Measurements from ENCODE around the gene CCND2. TPM values are rescaled to one million over a fixed set of nuclear protein-coding genes. Genes with fewer than 3 reads are reported as not detected.

The CCND2 gene
- total and polyA plus RNA-seq, 2 of the 4 experiments (the other 2 are of a cell fraction): 1.1 to 2.3 TPM

- Histone ChIP-seq H2AFZ (replicated peaks; ENCODE audit: low read length, poor library complexity) (no peak overlapping the region), H3K23ac (ENCODE audit: low read depth, low read length) (no peak overlapping the region), H3K56ac (ENCODE audit: extremely low read depth, insufficient read depth, low read length) (no peak overlapping the region), H3K9ac (ENCODE audit: low read depth, low read length) (no peak overlapping the region), H3K9me1 (ENCODE audit: insufficient read depth, low read length) (no peaks in the 10 kb centered on the region), H2BK120ac (ENCODE audit: low read depth, low read length) (no peak overlapping the region), H3K4me2 (ENCODE audit: low read depth, low read length) (no peak overlapping the region), H3K4ac (ENCODE audit: low read depth, low read length) (no peak overlapping the region), H3K79me1 (ENCODE audit: low read depth in 1 of 2, low read length in 2 of 2) (no peaks in the 10 kb centered on the region), H2BK5ac (ENCODE audit: low read depth, low read length, poor library complexity, severe bottlenecking) (no peak overlapping the region), H3K27me3 (ENCODE audit: control insufficient read depth, insufficient read depth, low read length) (peaks cover 8% of the 10 kb centered on the region), H3K14ac (replicated peaks; ENCODE audit: low read depth, low read length) (no peak overlapping the region), H3K18ac (ENCODE audit: low read depth, low read length) (no peak overlapping the region), H2AK9ac (replicated peaks; ENCODE audit: low read depth, low read length, poor library complexity) (no peak overlapping the region), H4K8ac (ENCODE audit: low read depth in 2 of 2, low read length in 2 of 2) (no peak overlapping the region), H3K4me3 (ENCODE audit: insufficient read depth, low read depth, low read length) (no peak overlapping the region), H3K9me3 (ENCODE audit: control insufficient read depth, insufficient read depth, low read length) (no peaks in the 10 kb centered on the region), H2BK20ac (ENCODE audit: low read depth, low read length) (no peak overlapping the region), H3K27ac (ENCODE audit: insufficient read depth, low read length) (no peak overlapping the region), H4K20me1 (ENCODE audit: insufficient read depth, low read length) (no peaks in the 10 kb centered on the region), H2AK5ac (ENCODE audit: low read depth, low read length) (no peak overlapping the region), H3K36me3 (ENCODE audit: control insufficient read depth, insufficient read depth, low read length) (no peaks in the 10 kb centered on the region), H4K5ac (ENCODE audit: low read depth, low read length) (no peak overlapping the region), H3K4me1 (ENCODE audit: control insufficient read depth, insufficient read depth, low read length) (no peaks in the 10 kb centered on the region), H4K91ac (ENCODE audit: insufficient read depth, low read depth, low read length) (no peak overlapping the region), H2BK15ac (ENCODE audit: low read depth, low read length) (no peak overlapping the region)
- TF ChIP-seq RCOR1 (IDR thresholded peaks at IDR 0.05; ENCODE audit: insufficient replicate concordance, low read length): no peak
- no peak for TF ChIP-seq NFE2L2 (IDR thresholded peaks at IDR 0.05; ENCODE audit: low read depth, low read length)
- TF ChIP-seq CEBPB (IDR thresholded peaks at IDR 0.05; ENCODE audit: low read depth, low read length): no peak
- no peak for TF ChIP-seq CHD1 (IDR thresholded peaks at IDR 0.05; ENCODE audit: low read depth, low read length)
- TF ChIP-seq RAD21 (IDR thresholded peaks at IDR 0.05; ENCODE audit: low read length): no peak
- no peak for TF ChIP-seq BHLHE40 (IDR thresholded peaks at IDR 0.05; ENCODE audit: low read depth, low read length)
- no peak for TF ChIP-seq FOS (IDR thresholded peaks at IDR 0.05; ENCODE audit: low read depth, low read length)
- TF ChIP-seq ELK1 (IDR thresholded peaks at IDR 0.05; ENCODE audit: borderline replicate concordance, low read depth, low read length): no peak
- no peak for TF ChIP-seq MXI1 (IDR thresholded peaks at IDR 0.05; ENCODE audit: borderline replicate concordance, low read depth, low read length)
- TF ChIP-seq MAZ (IDR thresholded peaks at IDR 0.05; ENCODE audit: borderline replicate concordance, low read depth, low read length): no peak
- no peak for TF ChIP-seq RFX5 (IDR thresholded peaks at IDR 0.05; ENCODE audit: low read depth, low read length)
- TF ChIP-seq CTCF (conservative IDR thresholded peaks at IDR 0.05; ENCODE audit: low read depth, low read length): no peak
- no peak for TF ChIP-seq SMC3 (IDR thresholded peaks at IDR 0.05; ENCODE audit: low read depth, low read length)
- WGBS, 2 experiments (ENCODE audit: extremely low coverage in 2 of 2, insufficient read length in 1 of 2): 40% methylated on average over 1 of the region's 5 CpGs; no CpG with 5 or more reads in 1 of the 2 experiments
- no TSS peak for BruUV-seq (replicated peaks)
- intact Hi-C loops (cut with micrococcal nuclease) (no loop called here), dilution Hi-C loops (cut with HindIII; ENCODE audit: low sequenced_read_pairs, unreplicated experiment) (no loop called here), in situ Hi-C loops (cut with MboI; ENCODE audit: low sequenced_read_pairs) (no loop called here)
- DNase-seq (no peak), ATAC-seq (ENCODE audit: low read depth) (no peak)
- POLR2A ChIA-PET (ENCODE audit: unreplicated experiment): no interaction called here
- CTCF ChIA-PET: no interaction called here
These were observed 38.2 kb downstream of the CCND2 start for GRCh38 chr12:4311776-4312175.

All from IMR-90 (cell line).